ENCODE results near the gene ADAM33. TPM values are rescaled to one million over a fixed set of nuclear protein-coding genes. Genes with fewer than 3 reads are reported as not detected.

The ADAM33 gene
- total RNA-seq, 1 experiment from 2014 or later = not detected

DNA sequence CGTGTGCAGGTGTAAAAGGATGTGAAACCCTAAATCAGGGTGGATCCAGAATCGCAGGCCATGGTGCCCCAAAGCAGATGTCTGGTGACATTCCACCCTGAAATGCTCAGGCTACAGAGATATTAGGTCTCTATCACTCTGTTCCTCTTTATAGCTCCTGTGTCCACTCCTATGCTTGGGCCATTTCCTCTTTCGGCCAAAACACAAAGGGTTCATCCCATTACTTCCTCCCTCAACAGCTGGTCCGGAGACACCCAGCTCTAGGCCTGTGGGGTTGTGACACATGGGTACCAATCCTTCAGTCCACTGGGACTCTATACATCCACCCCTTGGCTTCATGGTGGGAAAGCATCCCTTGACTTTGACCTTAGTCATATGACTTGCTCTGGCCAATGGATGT lies 32.3 kb upstream of the ADAM33 start:
- Histone ChIP-seq H3K79me2 (ENCODE audit: insufficient read depth, low read length) (no peaks in the 10 kb centered on the region), H3K4me1 (ENCODE audit: control insufficient read depth in 1 of 2, insufficient read depth in 2 of 2, low read length in 2 of 2) (peaks cover 0 to 8% of the 10 kb centered on the region in 2 experiments; a peak in 2 of 4 replicates), H3K9ac (ENCODE audit: low read length) (no peak overlapping the region), H3K36me3 (ENCODE audit: control insufficient read depth in 1 of 2, insufficient read depth in 2 of 2, low read length in 2 of 2) (no peaks in the 10 kb centered on the region), H4K20me1 (ENCODE audit: insufficient read depth) (no peaks in the 10 kb centered on the region), H3K4me3 (replicated peaks in 1 of 2; ENCODE audit: low read depth in 1 of 2, low read length in 2 of 2) (no peak overlapping the region), H3K27ac (ENCODE audit: low read depth, low read length) (no peak overlapping the region), H3K4me2 (ENCODE audit: low read length) (no peak overlapping the region), H2AFZ (ENCODE audit: low read depth, low read length, poor library complexity, severe bottlenecking) (no peak overlapping the region), H3K9me2 (ENCODE audit: insufficient read depth) (no peaks in the 10 kb centered on the region), H3K9me3 (ENCODE audit: control insufficient read depth in 1 of 2, insufficient read depth in 1 of 2, low read depth in 1 of 2, low read length in 2 of 2) (no peaks in the 10 kb centered on the region), H3K27me3 (ENCODE audit: insufficient read depth, low read length) (no peaks in the 10 kb centered on the region)
- no peak for TF ChIP-seq FOSL1 (IDR thresholded peaks at IDR 0.05; ENCODE audit: low read depth)
- no peak for TF ChIP-seq TCF7L2 (IDR thresholded peaks at IDR 0.05; ENCODE audit: borderline replicate concordance, extremely low read depth, insufficient read depth, insufficient read length)
- TF ChIP-seq SRF (IDR thresholded peaks at IDR 0.05; ENCODE audit: low read depth) = no peak
- TF ChIP-seq SP1 (IDR thresholded peaks at IDR 0.05; ENCODE audit: low read depth) = no peak
- TF ChIP-seq ZFX (IDR thresholded peaks at IDR 0.05) = no peak
- no peak for TF ChIP-seq POLR2A (IDR thresholded peaks at IDR 0.05; ENCODE audit: borderline replicate concordance, extremely low read depth, insufficient read depth, insufficient read length)
- TF ChIP-seq EGR1 (IDR thresholded peaks at IDR 0.05; ENCODE audit: low read depth) = no peak
- no peak for TF ChIP-seq EZH2phosphoT487 (IDR thresholded peaks at IDR 0.05; ENCODE audit: borderline replicate concordance)
- TF ChIP-seq, protein P1, sequence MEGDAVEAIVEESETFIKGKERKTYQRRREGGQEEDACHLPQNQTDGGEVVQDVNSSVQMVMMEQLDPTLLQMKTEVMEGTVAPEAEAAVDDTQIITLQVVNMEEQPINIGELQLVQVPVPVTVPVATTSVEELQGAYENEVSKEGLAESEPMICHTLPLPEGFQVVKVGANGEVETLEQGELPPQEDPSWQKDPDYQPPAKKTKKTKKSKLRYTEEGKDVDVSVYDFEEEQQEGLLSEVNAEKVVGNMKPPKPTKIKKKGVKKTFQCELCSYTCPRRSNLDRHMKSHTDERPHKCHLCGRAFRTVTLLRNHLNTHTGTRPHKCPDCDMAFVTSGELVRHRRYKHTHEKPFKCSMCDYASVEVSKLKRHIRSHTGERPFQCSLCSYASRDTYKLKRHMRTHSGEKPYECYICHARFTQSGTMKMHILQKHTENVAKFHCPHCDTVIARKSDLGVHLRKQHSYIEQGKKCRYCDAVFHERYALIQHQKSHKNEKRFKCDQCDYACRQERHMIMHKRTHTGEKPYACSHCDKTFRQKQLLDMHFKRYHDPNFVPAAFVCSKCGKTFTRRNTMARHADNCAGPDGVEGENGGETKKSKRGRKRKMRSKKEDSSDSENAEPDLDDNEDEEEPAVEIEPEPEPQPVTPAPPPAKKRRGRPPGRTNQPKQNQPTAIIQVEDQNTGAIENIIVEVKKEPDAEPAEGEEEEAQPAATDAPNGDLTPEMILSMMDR (IDR thresholded peaks at IDR 0.05 in 2 of 3, conservative IDR thresholded peaks at IDR 0.05 in 1 of 3; ENCODE audit: borderline replicate concordance in 1 of 3, insufficient read depth in 1 of 3, low read depth in 2 of 3, low read length in 2 of 3) = no peak
- TF ChIP-seq, protein P2, sequence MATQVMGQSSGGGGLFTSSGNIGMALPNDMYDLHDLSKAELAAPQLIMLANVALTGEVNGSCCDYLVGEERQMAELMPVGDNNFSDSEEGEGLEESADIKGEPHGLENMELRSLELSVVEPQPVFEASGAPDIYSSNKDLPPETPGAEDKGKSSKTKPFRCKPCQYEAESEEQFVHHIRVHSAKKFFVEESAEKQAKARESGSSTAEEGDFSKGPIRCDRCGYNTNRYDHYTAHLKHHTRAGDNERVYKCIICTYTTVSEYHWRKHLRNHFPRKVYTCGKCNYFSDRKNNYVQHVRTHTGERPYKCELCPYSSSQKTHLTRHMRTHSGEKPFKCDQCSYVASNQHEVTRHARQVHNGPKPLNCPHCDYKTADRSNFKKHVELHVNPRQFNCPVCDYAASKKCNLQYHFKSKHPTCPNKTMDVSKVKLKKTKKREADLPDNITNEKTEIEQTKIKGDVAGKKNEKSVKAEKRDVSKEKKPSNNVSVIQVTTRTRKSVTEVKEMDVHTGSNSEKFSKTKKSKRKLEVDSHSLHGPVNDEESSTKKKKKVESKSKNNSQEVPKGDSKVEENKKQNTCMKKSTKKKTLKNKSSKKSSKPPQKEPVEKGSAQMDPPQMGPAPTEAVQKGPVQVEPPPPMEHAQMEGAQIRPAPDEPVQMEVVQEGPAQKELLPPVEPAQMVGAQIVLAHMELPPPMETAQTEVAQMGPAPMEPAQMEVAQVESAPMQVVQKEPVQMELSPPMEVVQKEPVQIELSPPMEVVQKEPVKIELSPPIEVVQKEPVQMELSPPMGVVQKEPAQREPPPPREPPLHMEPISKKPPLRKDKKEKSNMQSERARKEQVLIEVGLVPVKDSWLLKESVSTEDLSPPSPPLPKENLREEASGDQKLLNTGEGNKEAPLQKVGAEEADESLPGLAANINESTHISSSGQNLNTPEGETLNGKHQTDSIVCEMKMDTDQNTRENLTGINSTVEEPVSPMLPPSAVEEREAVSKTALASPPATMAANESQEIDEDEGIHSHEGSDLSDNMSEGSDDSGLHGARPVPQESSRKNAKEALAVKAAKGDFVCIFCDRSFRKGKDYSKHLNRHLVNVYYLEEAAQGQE (IDR thresholded peaks at IDR 0.05; ENCODE audit: low read depth) = no peak
- TF ChIP-seq JUND (IDR thresholded peaks at IDR 0.05) = no peak
- TF ChIP-seq SIN3A (IDR thresholded peaks at IDR 0.05; ENCODE audit: low read depth) = no peak
- TF ChIP-seq ZNF274 (IDR thresholded peaks at IDR 0.05; ENCODE audit: low read depth, low read length) = no peak
- no peak for TF ChIP-seq RAD21 (IDR thresholded peaks at IDR 0.05; ENCODE audit: low read depth)
- ATAC-seq (no peak), DNase-seq (ENCODE audit: low read depth, low spot score) (no peak)
- ChIA-PET RAD21 (ENCODE audit: low non-redundant PET in 1 of 2, low total read pairs in 2 of 2, uncharacterized antibody in 2 of 2, unreplicated experiment in 2 of 2) (no interaction called here), POLR2A (no interaction called here), CTCF (no interaction called here)
- intact Hi-C loops (cut with micrococcal nuclease) = no loop called here
- BruUV-seq (replicated peaks) = no TSS peak

Data from HCT116 (cell line).